Measurements from ENCODE around the gene SAMD11. TPM values are rescaled to one million over a fixed set of nuclear protein-coding genes. Genes with fewer than 3 reads are reported as not detected.

SAMD11 gene
- total and polyA plus RNA-seq, 10 of the 15 experiments (the other 5 are each of a cell fraction or from before 2014, with no cell fraction given): 0.04 to 0.31 (median 0.19) TPM; not detected in 6

DNA sequence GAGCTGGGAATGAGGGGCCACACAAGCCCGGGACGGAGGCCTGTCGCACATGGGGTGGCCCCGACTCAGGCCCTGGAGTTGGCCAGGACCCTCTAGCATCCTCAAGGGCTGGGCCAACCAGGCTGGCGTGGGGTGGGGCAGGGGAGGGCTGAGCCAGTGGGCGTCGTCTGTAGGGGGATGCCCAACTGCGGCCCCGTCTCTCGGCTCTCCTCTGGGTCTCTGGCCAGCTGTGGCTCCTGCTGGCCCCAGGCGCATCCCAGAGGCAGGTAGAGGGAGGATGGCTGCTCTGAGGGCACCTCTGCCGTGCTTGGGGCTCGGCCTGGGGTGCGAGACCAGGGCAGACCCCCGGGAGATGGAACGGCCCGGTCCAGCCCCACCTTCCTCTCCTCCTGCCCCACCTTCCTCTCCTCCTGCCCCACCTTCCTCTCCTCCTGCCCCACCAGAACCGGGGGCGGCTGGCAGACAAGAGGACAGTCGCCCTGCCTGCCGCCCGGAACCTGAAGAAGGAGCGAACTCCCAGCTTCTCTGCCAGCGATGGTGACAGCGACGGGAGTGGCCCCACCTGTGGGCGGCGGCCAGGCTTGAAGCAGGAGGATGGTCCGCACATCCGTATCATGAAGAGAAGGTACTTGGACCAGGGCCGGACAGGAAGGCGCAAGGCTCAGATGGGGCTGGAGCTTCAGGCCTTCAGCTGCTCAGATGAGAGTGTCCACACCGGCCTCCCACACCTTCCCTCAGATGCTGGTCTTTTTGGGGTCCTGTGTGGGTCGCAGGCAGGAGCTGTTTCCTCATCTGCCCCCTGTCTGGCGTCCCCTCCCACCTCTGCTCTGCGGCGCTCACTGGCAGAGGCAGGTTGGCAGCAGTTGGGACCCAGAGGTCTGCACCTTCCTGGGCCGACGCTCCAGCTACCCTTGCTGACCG, 6.2 kb downstream of the SAMD11 start (continued):
- TF ChIP-seq CEBPB (IDR thresholded peaks at IDR 0.05; ENCODE audit: borderline replicate concordance in 1 of 2, low read depth in 2 of 2, low read length in 2 of 2): no peak
- TF ChIP-seq ZBTB40 (IDR thresholded peaks at IDR 0.05; ENCODE audit: borderline replicate concordance): no peak

DNA sequence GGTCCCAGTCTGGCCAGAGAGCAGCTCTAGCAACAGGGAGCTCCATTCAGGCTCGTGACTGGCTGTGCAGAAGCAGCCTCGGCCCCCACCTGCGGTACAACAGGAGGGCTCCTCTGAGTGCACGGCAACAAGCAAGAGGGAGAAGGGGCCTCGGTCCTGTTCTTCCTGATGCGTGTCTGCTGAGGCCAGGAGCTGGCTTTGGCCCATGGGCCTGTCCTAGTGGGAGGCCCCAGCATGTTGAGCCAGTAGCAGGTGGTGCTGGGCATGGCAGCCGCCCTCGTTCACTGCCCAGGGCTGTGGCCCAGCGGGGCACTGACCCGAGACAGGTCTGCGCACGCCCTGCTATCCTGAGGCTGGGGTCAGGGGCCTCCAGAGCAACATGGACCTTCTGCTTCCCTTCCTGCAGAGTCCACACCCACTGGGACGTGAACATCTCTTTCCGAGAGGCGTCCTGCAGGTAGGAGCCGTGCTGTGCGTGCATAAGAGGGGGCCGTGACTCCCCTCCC, 7.0 kb downstream of the SAMD11 start:
- H3K9ac ChIP-seq (ENCODE audit: control insufficient read depth, insufficient read depth, low read length): no peak overlapping the region
- H2AFZ ChIP-seq (ENCODE audit: control insufficient read depth, low read depth, low read length): no peak overlapping the region
- H3K4me3 ChIP-seq: no peak overlapping the region
- H4K20me1 ChIP-seq (ENCODE audit: control insufficient read depth, insufficient read depth): no peaks in the 10 kb centered on the region
- DNase-seq (ENCODE audit: low read depth, low spot score): no peak
- H3K27ac ChIP-seq (ENCODE audit: control insufficient read depth, insufficient read depth): no peak overlapping the region
- H3K4me1 ChIP-seq (ENCODE audit: control insufficient read depth, insufficient read depth, low read length): no peaks in the 10 kb centered on the region
- H3K27me3 ChIP-seq (replicated peaks in 1 of 2; ENCODE audit: control insufficient read depth in 2 of 2, insufficient read depth in 2 of 2, low read length in 1 of 2): peaks cover 9 to 10% of the 10 kb centered on the region in 2 experiments
- no TSS peak for BruUV-seq (replicated peaks)
- RAD21 ChIA-PET (ENCODE audit: unreplicated experiment): no interaction called here
- POLR2A ChIA-PET: no interaction called here
- WGBS (ENCODE audit: insufficient coverage, insufficient replicate concordance, low lambda C conversion rate, missing lambda C conversion rate): 24% methylated on average over 17 of the region's 18 CpGs
- intact Hi-C loops (cut with micrococcal nuclease; ENCODE audit: unreplicated experiment) (no loop called here), in situ Hi-C loops (cut with MboI) (loop anchor here (10.0 kb wide), 1 partner anchor 56 kb away; no protein-coding TSS in a partner anchor)
- H3K4me2 ChIP-seq (ENCODE audit: control insufficient read depth, insufficient read depth): no peak overlapping the region
- SMC1A ChIA-PET (ENCODE audit: uncharacterized antibody, unreplicated experiment): no interaction called here
- ATAC-seq: no peak
- CTCF ChIA-PET: no interaction called here
- no peak for FAIRE-seq
- H3K36me3 ChIP-seq (ENCODE audit: control insufficient read depth in 2 of 2, insufficient read depth in 2 of 2, low read length in 1 of 2): no peaks in the 10 kb centered on the region
- H3K9me3 ChIP-seq (replicated peaks; ENCODE audit: control insufficient read depth, insufficient read depth, low read length): no peaks in the 10 kb centered on the region
- no peaks in the 10 kb centered on the region for H3K79me2 ChIP-seq (ENCODE audit: control insufficient read depth, insufficient read depth, low read length)
- TF ChIP-seq ZNF24 (IDR thresholded peaks at IDR 0.05) (no peak), MYB (IDR thresholded peaks at IDR 0.05; ENCODE audit: borderline replicate concordance, low read depth, low read length) (no peak), ZSCAN29 (IDR thresholded peaks at IDR 0.05) (no peak), MTA3 (IDR thresholded peaks at IDR 0.05; ENCODE audit: borderline replicate concordance, low read length) (no peak), SMC3 (IDR thresholded peaks at IDR 0.05; ENCODE audit: borderline replicate concordance, low read length) (no peak), KDM1A (IDR thresholded peaks at IDR 0.05; ENCODE audit: borderline replicate concordance) (no peak)
- TF ChIP-seq, protein P1, sequence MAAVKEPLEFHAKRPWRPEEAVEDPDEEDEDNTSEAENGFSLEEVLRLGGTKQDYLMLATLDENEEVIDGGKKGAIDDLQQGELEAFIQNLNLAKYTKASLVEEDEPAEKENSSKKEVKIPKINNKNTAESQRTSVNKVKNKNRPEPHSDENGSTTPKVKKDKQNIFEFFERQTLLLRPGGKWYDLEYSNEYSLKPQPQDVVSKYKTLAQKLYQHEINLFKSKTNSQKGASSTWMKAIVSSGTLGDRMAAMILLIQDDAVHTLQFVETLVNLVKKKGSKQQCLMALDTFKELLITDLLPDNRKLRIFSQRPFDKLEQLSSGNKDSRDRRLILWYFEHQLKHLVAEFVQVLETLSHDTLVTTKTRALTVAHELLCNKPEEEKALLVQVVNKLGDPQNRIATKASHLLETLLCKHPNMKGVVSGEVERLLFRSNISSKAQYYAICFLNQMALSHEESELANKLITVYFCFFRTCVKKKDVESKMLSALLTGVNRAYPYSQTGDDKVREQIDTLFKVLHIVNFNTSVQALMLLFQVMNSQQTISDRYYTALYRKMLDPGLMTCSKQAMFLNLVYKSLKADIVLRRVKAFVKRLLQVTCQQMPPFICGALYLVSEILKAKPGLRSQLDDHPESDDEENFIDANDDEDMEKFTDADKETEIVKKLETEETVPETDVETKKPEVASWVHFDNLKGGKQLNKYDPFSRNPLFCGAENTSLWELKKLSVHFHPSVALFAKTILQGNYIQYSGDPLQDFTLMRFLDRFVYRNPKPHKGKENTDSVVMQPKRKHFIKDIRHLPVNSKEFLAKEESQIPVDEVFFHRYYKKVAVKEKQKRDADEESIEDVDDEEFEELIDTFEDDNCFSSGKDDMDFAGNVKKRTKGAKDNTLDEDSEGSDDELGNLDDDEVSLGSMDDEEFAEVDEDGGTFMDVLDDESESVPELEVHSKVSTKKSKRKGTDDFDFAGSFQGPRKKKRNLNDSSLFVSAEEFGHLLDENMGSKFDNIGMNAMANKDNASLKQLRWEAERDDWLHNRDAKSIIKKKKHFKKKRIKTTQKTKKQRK (IDR thresholded peaks at IDR 0.05; ENCODE audit: low read depth, low read length): no peak
- TF ChIP-seq, protein P2, sequence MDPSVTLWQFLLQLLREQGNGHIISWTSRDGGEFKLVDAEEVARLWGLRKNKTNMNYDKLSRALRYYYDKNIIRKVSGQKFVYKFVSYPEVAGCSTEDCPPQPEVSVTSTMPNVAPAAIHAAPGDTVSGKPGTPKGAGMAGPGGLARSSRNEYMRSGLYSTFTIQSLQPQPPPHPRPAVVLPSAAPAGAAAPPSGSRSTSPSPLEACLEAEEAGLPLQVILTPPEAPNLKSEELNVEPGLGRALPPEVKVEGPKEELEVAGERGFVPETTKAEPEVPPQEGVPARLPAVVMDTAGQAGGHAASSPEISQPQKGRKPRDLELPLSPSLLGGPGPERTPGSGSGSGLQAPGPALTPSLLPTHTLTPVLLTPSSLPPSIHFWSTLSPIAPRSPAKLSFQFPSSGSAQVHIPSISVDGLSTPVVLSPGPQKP (IDR thresholded peaks at IDR 0.05; ENCODE audit: low read depth, low read length): no peak
- TF ChIP-seq, protein P3, sequence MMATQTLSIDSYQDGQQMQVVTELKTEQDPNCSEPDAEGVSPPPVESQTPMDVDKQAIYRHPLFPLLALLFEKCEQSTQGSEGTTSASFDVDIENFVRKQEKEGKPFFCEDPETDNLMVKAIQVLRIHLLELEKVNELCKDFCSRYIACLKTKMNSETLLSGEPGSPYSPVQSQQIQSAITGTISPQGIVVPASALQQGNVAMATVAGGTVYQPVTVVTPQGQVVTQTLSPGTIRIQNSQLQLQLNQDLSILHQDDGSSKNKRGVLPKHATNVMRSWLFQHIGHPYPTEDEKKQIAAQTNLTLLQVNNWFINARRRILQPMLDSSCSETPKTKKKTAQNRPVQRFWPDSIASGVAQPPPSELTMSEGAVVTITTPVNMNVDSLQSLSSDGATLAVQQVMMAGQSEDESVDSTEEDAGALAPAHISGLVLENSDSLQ (IDR thresholded peaks at IDR 0.05): no peak
